D341Med (cell line): ENCODE measurements around the gene SEC23IP.
"Not testable (repeated sequence)": the region's sequence is repeated elsewhere in the genome, so short reads cannot be mapped to it uniquely, and the experiment has no call there.

ENCODE experiments used
- DNase-seq: peaks from one replicate; pipeline ENCODE4 v3.0.0; 2012; ENCODE audit warnings: low spot score

The SEC23IP gene

GRCh38 chr10:119883901-119884611 lies 8.5 kb upstream of the SEC23IP start:
- DNase-seq: not testable (repeated sequence)

- not testable (repeated sequence) for DNase-seq
These were observed 6.5 kb upstream of the SEC23IP start for GRCh38 chr10:119886070-119886469.

- DNase-seq: not testable (repeated sequence)
These were observed 3.8 kb upstream of the SEC23IP start for GRCh38 chr10:119888715-119889114.

- not testable (repeated sequence) for DNase-seq
These were observed 3.3 kb upstream of the SEC23IP start for GRCh38 chr10:119889201-119889600.

- not testable (repeated sequence) for DNase-seq
These were observed 2.2 kb upstream of the SEC23IP start for GRCh38 chr10:119890307-119890706.

- DNase-seq: not testable (repeated sequence)
These were observed 712 bp upstream of the SEC23IP start for GRCh38 chr10:119891849-119892187.

GRCh38 chr10:119893074-119893473 lies 544 bp downstream of the SEC23IP start:
- DNase-seq: no peak

- DNase-seq: no peak
These were observed 1.4 kb downstream of the SEC23IP start for GRCh38 chr10:119893845-119894427.

- DNase-seq: no peak
These were observed 3.6 kb downstream of the SEC23IP start for GRCh38 chr10:119896061-119896655.

- no peak for DNase-seq
These were observed 4.6 kb downstream of the SEC23IP start for GRCh38 chr10:119896937-119897770.

- DNase-seq: peak; percentile 17
These were observed 6.0 kb downstream of the SEC23IP start for GRCh38 chr10:119898577-119898976.

GRCh38 chr10:119903946-119904666 lies 11.6 kb downstream of the SEC23IP start:
- DNase-seq: no peak

- DNase-seq: not testable (repeated sequence)
These were observed 15.2 kb downstream of the SEC23IP start for GRCh38 chr10:119907695-119908094.

GRCh38 chr10:119908166-119908565 lies 15.6 kb downstream of the SEC23IP start:
- DNase-seq: no peak

GRCh38 chr10:119910689-119911088 lies 18.2 kb downstream of the SEC23IP start:
- DNase-seq: no peak

- DNase-seq: no peak
These were observed 25.2 kb downstream of the SEC23IP start for GRCh38 chr10:119917777-119918176.

- no peak for DNase-seq
These were observed 26.7 kb downstream of the SEC23IP start for GRCh38 chr10:119919271-119919670.

- DNase-seq: no peak
These were observed 27.3 kb downstream of the SEC23IP start for GRCh38 chr10:119919826-119920225.

- DNase-seq: no peak
These were observed 35.9 kb downstream of the SEC23IP start for GRCh38 chr10:119928411-119928810.

GRCh38 chr10:119931871-119932270 lies 39.3 kb downstream of the SEC23IP start:
- no peak for DNase-seq

- DNase-seq: no peak
These were observed 40.1 kb downstream of the SEC23IP start for GRCh38 chr10:119932631-119933030.

GRCh38 chr10:119933179-119933578 lies 40.6 kb downstream of the SEC23IP start:
- peak; percentile 39 for DNase-seq
